GM12875 (cell line): ENCODE results near the gene TAS1R3.
"Not testable (repeated sequence)": the region's sequence is repeated elsewhere in the genome, so short reads cannot be mapped to it uniquely, and the experiment has no call there.

ENCODE experiments used
- H3K4me3 ChIP-seq: one replicate; pipeline ENCODE4 v1.5.1; 2011; ENCODE audit warnings: low read depth, low read length, control low read depth
- TF ChIP-seq, protein P1 (sequence below): IDR thresholded peaks from 2 replicates; pipeline ENCODE4 v1.5.1; 2011; ENCODE audit warnings: low read depth, mild to moderate bottlenecking, control low read depth, inconsistent platforms, low read length, moderate library complexity, borderline replicate concordance; ENCODE audit not compliant: insufficient read depth

The TAS1R3 gene

DNA sequence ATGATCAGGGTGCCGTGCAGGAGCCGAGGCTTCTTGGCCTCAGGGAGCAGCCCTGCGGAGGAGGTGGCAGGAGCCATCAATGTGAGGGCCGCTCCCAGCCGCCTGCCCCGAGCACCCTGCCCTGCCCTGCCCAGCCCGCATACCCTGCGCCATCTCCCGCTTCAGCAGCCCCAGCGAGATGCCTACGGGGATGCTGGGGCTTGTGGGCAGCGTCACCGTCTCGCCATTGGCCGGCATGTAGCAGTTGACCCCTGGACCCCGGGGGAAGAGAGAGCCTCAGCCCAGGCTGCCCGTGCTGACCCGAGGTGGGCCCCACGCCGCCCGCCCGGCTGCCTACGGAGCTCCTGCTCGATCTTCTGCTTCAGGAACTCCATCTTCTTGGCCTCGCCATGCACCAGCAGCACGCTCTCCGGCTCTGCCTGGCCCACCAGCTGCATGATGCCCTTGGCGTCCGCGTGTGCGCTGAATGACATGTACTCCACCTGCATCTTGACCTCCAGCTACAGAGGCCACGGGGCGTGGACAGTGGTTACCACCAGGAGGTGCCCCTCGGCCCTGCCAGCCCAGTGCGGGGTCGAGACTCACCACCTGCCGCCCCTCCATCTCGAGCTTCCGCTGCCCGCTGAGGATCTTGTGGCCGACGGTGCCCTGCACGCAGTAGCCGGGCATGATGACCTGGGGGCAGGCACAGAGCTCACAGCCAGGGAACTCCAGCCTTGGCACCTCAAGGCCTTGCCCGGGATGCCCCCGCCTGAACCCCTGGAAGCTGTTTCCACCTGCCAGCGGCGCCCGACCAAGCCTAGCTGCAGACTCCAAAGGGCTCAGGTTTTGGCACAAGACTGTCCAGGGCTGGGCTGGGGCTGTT is 18.4 kb upstream of the TAS1R3 start:
- H3K4me3 ChIP-seq = no peak overlapping the region
- TF ChIP-seq, protein P1, sequence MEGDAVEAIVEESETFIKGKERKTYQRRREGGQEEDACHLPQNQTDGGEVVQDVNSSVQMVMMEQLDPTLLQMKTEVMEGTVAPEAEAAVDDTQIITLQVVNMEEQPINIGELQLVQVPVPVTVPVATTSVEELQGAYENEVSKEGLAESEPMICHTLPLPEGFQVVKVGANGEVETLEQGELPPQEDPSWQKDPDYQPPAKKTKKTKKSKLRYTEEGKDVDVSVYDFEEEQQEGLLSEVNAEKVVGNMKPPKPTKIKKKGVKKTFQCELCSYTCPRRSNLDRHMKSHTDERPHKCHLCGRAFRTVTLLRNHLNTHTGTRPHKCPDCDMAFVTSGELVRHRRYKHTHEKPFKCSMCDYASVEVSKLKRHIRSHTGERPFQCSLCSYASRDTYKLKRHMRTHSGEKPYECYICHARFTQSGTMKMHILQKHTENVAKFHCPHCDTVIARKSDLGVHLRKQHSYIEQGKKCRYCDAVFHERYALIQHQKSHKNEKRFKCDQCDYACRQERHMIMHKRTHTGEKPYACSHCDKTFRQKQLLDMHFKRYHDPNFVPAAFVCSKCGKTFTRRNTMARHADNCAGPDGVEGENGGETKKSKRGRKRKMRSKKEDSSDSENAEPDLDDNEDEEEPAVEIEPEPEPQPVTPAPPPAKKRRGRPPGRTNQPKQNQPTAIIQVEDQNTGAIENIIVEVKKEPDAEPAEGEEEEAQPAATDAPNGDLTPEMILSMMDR = no peak

DNA sequence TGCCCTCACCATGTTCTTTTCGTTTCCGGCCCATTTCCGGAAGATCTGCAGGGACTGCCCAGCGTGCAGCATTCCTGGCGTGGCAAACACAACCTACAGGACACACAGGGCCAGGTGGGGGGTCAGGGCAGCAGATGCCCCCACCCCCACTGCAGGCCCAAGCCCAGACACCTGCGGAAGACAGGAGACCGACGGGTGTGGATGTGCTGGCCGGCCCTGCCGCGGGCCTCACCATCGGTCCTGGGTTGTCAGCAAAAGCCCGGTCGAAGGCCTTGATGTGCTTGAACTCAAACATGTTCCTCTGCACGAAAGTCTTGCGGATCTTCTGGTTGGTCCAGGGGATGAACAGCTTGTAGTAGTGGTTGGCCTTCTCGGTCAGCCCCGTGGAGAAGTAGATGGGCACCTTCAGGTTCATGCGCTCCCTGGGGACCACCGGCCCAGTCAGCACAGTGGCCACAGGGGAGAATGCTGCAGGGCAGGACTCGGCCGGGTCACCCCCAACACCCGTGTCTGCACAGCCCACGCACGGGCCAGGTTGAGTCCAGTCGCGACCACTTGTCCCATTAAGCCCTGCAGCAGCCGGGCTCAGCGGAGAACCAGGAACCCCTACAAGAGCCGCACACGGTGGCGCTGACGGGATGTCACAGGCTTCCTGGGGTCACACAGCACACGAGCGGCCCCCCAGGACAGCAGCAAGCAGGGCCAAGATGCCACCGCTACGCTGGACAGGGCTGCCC is 17.4 kb upstream of the TAS1R3 start:
- no peak overlapping the region for H3K4me3 ChIP-seq
- TF ChIP-seq, protein P1 = no peak

DNA sequence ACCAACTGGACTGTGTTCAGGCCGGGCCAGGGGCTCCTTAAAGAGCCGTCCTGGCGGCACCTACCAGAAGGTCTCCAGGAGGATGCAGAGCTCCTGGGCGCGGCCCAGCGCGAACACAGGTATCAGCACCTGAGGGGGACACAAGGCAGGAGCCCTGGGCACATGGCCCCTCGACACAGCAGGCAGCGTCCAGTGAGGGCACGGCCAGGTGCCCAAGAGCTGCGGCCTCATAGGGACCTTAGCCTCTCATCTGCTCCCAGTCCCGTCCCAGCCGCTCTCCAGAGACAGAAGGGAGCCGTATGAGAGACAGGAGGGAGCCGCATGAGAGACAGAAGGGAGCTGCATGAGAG is 16.9 kb upstream of the TAS1R3 start:
- H3K4me3 ChIP-seq = no peak overlapping the region
- TF ChIP-seq, protein P1 = no peak

DNA sequence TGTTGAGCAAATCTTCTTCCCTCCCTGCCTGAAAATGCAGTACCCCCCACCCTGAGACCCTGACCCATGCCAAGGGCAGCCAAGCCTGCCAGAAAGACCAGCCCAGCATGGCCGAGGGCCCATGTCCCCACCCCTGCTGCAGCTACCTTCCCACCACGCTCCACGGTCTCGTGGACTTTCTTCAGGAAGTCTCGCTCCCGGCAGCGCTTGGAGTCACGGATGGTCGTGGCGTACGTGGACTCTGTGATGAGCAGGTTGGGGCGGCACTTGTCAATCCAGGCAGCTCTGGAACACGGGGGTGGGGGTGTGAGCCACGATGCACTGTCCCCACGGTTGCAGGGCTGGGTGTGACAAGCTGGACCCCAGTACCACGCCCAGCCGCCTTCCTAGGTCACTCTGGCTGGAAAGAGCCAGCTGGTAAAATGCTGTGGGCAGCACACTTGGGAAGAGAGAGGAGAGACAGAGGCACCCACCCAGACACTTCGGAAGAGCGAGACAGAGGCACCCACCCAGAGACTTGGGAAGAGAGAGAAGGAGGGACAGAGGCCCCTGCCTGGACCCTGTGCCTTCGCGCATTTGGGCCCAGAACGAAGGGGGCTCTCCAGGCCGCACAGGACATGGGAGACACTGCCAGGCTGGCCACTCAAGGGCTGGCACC is 16.3 kb upstream of the TAS1R3 start:
- H3K4me3 ChIP-seq = no peak overlapping the region
- TF ChIP-seq, protein P1 = no peak

DNA sequence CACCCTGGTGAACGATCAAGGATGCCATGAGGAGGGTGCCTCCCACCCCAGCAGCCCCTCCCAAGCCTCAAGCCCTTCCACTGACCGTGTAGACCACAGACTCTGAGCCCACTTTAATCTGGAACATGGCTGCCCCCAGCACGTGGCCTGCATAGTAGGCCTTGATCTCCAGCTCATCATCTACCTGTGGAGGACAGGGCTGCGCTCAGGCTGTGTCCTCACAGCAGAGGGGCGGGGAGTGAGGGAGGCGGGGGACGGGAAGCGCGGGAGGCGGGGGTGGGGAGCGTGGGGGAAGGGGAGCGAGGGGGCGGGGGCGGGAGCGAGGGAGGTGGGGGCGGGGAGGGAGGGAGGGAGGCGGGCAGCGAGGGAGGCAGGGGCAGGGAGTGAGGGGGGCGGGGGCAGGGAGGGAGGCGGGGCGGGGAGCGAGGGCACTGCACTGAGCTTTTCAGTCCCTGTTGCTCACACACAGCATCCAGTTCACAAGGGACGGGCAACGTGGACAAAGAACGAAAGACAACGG is 15.6 kb upstream of the TAS1R3 start:
- TF ChIP-seq, protein P1 = no peak
- H3K4me3 ChIP-seq = no peak overlapping the region

DNA sequence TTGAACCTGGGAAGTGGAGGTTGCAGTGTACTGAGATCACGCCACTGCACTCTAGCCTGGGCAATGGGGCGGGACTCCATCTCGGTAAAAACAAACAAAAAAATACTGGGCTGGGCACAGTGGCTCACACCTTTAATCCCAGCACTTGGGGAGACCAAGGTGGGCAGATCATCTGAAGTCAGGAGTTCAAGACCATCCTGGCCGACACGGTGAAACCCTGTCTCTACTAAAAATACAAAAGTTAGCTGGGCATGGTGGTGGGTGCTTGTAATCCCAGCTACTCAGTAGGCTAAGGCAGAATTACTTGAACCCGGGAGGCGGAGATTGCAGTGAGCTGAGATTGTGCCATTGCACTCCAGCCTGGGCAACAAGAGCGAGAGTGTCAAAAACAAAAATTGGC is 14.9 kb upstream of the TAS1R3 start:
- H3K4me3 ChIP-seq = not testable (repeated sequence)

DNA sequence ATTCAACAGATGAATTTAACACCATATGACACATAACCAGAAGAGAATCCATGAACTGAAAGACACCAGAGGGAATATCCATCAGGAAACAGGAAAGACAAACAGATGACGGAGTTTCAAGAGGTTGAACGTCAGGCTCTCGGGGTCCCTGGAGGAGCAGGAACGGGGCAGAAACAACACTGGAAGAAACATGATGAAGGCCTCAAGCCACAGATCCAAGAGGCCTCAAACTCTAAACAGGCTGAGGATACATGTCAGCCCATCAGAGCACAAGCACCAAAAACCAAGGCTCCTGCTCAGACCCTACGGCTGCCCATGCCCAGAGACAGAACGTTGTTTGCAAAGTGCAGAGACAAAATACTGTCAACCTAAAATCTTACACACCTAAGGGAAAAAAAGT is 13.7 kb upstream of the TAS1R3 start:
- no peak overlapping the region for H3K4me3 ChIP-seq
- TF ChIP-seq, protein P1 = no peak
